Stimulated activated naive CD8-positive, alpha-beta T cell treated with anti-CD3 and anti-CD28 coated beads, Interleukin-15, Interleukin-2, amounts not matched to agents 100 U/mL and 50 U/mL, for 24 hours (primary cell): ENCODE data around the gene TNFRSF9.
A peak's percentile ranks its signal among the peaks of the same experiment; 100 is the strongest.
"Not testable (repeated sequence)": the region's sequence is repeated elsewhere in the genome, so short reads cannot be mapped to it uniquely, and the experiment has no call there.

ENCODE experiments used
- ATAC-seq: fragments of 150-1000 bp; cut with Tn5 transposase; one replicate; pipeline ENCODE4 v1.10.0; 2021
- DNase-seq: peaks from one replicate; pipeline ENCODE4 v3.0.0; 2021

TNFRSF9 gene

GRCh38 chr1:7919880-7920279 is 20.8 kb downstream of the TNFRSF9 start:
- DNase-seq (no peak), ATAC-seq (peak; percentile 19)

DNA sequence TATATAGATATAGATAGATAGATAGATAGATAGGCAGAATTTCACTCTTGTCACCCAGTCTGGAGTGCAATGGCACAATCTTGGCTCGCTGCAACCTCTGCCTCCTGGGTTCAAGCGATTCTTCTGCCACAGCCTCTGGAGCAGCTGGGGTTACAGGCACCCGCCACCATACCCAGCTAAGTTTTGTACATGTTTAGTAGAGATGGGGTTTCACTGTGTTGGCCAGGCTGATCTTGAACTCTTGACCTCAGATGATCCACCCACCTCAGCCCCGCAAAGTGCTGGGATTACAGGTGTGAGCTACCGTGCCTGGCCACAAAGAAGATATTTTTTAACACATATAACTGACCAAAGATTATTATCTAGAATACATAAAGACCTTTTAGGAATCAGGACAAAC is 22.7 kb downstream of the TNFRSF9 start:
- not testable (repeated sequence) for DNase-seq, ATAC-seq

DNA sequence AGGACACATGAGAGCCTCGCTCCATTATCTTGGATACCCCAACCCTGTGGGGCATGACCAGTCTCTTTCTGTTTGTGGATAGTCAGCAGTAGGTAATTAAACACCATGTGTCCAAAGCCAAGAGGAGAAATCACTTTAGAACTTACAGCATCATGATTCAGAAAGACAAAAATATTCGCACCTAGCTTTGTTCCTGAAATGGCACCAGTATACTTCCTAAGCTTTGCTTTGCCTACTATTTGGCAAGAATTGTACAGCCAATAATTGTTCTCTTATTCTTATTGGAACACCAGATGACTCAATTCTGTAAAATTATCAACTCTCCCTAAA is 24.2 kb downstream of the TNFRSF9 start:
- DNase-seq (no peak), ATAC-seq (no peak)

GRCh38 chr1:7915826-7916500 is 24.7 kb downstream of the TNFRSF9 start:
- peak; percentile 64 for DNase-seq
- ATAC-seq: peak; percentile 45

- ATAC-seq (peak; percentile 26), DNase-seq (peak; percentile 47)
Measured at GRCh38 chr1:7912743-7913557, 27.7 kb downstream of the TNFRSF9 start.

DNA sequence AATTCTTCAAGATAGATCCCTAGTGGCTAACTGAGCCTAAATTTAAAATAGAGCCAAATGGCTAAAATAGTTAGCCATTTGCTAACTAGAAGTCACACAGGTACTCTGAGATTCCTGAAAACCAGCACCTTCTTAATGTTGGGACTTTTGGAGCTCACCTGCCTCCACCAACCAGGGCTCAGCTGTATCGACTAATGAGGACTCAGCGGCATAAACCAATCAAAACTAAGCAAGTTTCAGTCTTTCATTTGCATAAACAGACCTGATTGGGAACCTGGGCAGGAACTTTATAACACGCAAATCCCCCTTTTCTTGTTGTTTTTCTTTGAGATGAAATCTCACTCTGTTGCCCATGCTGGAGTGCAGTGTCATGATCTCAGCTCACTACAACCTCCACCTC is 28.5 kb downstream of the TNFRSF9 start:
- DNase-seq (no peak), ATAC-seq (peak; percentile 35)

DNA sequence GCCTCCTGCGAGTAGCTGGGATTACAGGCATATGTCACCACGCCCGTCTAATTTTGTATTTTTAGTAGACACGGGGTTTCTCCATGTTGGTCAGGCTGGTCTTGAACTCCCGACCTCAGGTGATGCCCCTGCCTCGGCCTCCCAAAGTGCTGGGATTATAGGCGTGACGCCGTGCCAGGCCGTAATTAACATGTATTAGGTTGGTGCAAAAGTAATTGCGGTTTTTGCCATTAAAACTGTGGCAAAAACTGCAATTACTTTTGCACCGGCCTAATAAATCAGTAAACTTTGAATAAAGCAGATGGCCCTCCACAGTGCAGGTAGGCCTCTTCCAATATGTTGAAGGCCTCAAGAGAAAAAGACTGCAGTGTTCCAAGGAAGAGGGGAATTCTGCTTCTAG is 35.4 kb downstream of the TNFRSF9 start:
- ATAC-seq: no peak

GRCh38 chr1:7902478-7903085 is 38.1 kb downstream of the TNFRSF9 start:
- peak; percentile 63 for DNase-seq
- ATAC-seq: peak; percentile 82

More for the DNA sequence above, 35.4 kb downstream of the TNFRSF9 start:
- no peak for DNase-seq

- ATAC-seq (no peak), DNase-seq (no peak)
Measured at GRCh38 chr1:7899741-7900140, 40.9 kb downstream of the TNFRSF9 start.

DNA sequence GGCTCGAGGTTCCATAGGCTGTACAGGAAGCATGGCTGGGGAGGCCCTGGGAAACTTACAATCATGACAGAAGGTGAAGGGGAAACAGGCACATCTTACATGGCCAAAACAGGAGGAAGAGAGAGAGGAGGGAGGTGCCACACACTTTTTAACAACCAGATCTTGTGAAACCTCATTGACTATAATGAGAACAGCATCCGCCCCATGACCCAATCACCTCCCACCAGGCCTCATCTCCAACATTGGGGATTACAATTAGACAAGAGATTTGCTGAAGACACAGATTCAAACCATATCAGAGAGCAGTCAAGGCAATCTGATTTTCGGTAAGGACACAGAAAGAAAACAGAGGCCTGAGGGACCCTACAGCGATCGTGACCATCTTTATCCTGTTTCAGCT is 41.7 kb downstream of the TNFRSF9 start:
- DNase-seq: no peak
- no peak for ATAC-seq

DNA sequence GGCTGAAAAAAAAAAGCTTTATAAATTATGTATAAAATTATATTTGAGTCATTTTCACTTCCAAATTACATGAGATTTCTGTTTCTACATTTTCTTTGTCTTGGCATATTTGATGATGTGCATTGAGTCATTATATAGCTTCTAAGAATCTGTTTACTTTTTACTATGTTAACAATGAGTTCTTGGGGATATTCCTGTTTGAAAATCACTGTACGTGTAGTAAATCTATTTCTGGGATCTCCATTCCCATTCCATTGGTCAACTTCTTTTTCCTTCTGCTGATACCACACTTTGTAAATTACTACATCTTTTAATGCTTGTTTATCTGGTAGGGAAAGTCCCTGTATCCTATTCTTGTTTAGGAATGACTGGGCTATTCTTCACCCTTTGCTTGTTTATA is 43.6 kb downstream of the TNFRSF9 start:
- ATAC-seq: no peak
- no peak for DNase-seq

- no peak for DNase-seq
- no peak for ATAC-seq
Measured at GRCh38 chr1:7893529-7894180, 47.0 kb downstream of the TNFRSF9 start.

GRCh38 chr1:7891804-7892203 is 48.8 kb downstream of the TNFRSF9 start:
- DNase-seq: no peak
- no peak for ATAC-seq

GRCh38 chr1:7890853-7891252 is 49.8 kb downstream of the TNFRSF9 start:
- no peak for ATAC-seq
- no peak for DNase-seq

DNA sequence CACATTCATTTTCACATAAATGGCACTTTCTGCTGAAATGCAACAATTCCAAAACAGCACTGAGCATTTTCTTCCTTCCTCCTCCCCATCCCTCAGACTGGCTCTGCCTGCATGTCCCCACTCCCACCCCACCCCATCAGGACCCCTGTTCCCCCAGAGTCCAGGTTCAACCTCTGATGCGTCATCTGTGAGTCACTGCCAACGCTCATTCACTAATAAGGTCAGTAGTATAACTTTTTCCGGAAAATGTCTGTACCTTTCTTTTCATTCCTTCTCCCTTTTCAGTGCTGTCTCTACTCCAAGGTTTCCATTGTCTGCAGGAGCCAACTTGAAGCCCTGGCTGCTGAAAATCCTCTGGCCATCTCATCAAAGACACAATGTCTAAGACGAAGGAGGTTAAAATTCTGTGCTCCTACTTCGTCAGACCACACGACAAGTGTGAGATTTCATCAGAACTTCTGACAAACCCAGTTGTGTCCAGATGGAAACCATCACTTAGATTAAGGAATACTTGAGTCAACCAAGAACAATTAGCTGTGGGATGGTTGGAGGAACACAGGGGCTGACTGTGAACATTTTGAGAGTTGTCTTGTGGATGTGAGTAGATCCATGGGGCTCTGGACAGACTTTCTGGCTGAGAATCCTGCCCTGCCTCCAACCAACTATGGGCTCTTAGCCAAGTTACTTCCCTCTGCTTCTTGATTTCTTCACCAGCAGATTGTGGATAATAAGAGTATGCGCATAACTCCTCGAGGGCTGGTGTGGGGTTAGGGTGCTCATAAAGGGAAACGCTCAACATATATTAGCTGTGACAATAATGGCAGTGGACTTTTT is 52.2 kb downstream of the TNFRSF9 start:
- ATAC-seq (no peak), DNase-seq (no peak)

GRCh38 chr1:7886405-7886745 is 54.3 kb downstream of the TNFRSF9 start:
- no peak for DNase-seq
- ATAC-seq: no peak

DNA sequence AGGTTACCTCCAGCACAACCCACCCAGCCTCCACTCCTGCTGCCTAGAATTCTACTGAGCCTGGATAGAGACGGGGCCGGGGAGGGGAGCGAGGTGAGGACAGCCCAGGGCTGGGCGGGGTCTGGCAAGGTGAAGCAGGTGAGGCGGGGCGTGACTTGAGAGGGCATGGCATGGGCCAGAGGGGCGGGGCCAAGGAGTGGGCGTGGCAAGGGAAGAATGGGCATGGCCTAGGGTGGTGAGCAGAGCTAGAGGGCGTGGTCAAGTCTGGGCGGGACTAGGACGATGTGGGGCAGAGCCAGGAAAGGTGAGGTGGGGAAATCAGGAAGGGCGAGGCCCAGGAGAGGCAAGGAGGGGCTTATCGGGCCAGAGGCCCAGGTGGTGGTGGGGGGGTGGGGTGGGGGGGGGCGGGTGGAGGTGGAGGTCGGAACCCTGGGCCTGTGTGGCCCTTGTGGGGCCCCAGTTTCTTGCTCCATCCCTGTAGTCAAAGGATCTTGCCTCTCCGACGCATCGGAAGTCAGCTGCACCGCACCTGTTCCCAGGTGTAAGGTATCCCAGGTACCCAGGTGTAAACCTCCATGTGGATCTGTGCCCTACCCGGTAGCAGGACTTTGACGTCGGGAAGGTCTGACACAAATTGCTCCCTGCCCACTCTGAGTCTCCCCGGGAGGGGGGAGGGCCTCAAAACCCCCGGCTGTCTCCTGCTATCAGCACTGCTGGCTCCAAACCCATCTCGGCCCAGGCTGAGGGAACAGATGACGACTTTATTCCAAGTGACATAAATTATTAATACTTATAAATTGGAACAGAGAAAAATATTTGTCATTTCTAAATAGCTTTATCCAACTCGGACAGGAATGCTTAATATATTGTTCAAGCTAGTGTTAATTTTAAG is 54.9 kb downstream of the TNFRSF9 start:
- DNase-seq: peak; percentile 60
- ATAC-seq: peak; percentile 55

GRCh38 chr1:7884757-7885156 is 55.9 kb downstream of the TNFRSF9 start:
- ATAC-seq (no peak), DNase-seq (no peak)

DNA sequence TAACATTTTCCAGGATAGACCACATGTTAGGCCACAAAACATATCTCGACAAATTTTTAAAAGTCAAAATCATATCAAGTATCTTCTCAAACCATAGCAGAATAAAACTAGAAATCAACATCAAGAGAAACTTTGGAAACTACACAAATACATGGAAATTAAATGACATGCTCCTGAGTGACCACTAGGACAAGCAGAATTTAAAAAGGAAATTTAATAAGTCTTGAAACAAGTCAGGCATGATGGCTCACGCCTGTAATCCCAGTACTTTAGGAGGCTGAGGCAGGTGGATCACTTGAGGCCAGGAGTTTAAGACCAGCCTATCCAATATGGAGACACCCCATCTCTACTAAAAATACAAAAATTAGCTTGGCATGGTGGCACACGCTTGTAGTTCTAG is 61.4 kb downstream of the TNFRSF9 start:
- ATAC-seq: no peak
- DNase-seq: no peak

DNA sequence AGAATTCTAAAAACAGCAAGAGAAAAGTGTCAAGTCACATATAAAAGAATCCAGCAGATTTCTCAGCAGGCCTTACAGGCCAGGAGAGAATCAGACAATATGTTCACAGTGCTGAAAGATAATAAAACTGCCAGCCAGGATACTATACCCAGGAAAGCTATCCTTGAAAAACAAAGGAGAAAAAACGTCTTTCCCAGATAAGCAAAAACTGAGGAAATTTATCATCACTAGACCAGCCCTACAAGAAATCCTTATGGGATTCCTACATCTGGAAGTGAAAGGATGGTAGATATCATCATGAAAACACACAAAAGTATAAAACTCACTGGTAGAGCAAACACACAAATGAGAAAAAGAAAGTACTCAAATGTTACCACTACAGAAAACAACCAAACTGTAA is 62.6 kb downstream of the TNFRSF9 start:
- DNase-seq (no peak), ATAC-seq (no peak)
